AG04450 (cell line): ENCODE measurements around the gene PER3. TPM values are rescaled to one million over a fixed set of nuclear protein-coding genes. Genes with fewer than 3 reads are reported as not detected.

Experiments
- CTCF ChIA-PET: fragments of 300-600, 350-600 bp; formaldehyde crosslinking; extraction: SDS; loops from one replicate; lab custom pipeline; 2022; ENCODE audit warnings: antibody characterized with exemption, inconsistent platforms; lab: Charles Lee
- POLR2A ChIA-PET: fragments of 350-600 bp; formaldehyde crosslinking; extraction: SDS; loops from one replicate; lab custom pipeline; 2021; ENCODE audit warnings: antibody characterized with exemption, inconsistent platforms; lab: Yijun Ruan, JAX
- DNase-seq: peaks from one replicate; pipeline ENCODE4 v3.0.0-alpha.2; 2011; ENCODE audit warnings: low read depth, low spot score
- H3K27ac ChIP-seq: one replicate; pipeline ENCODE4 v1.5.1; 2012; ENCODE audit warnings: low read depth, low read length, control low read depth
- H3K27me3 ChIP-seq: one replicate; pipeline ENCODE4 v1.6.0; 2012; ENCODE audit warnings: low read length; ENCODE audit not compliant: control insufficient read depth, insufficient read depth
- H3K4me3 ChIP-seq: 2 replicates; pipeline ENCODE4 v1.5.1; 2011; ENCODE audit warnings: mild to moderate bottlenecking, low read depth, low read length, control low read depth
- H3K9me3 ChIP-seq: 2 replicates; pipeline ENCODE4 v1.5.1; 2012; ENCODE audit warnings: low read length; ENCODE audit not compliant: control insufficient read depth, insufficient read depth
- polyA plus RNA-seq: library from polyadenylated mRNA; depleted of rRNA; stranded (reverse); fragments of >200 nt; gene quantifications from 2 replicates; pipeline ENCODE4 v1.2.3, GENCODE V29; 2011
- TF ChIP-seq, protein P1 (sequence below): IDR thresholded peaks from 2 replicates; pipeline ENCODE4 v1.5.1; 2011; ENCODE audit warnings: low read depth, low read length, control low read depth, inconsistent platforms

The PER3 gene
- polyA plus RNA-seq, 1 experiment = 9.1 TPM

DNA sequence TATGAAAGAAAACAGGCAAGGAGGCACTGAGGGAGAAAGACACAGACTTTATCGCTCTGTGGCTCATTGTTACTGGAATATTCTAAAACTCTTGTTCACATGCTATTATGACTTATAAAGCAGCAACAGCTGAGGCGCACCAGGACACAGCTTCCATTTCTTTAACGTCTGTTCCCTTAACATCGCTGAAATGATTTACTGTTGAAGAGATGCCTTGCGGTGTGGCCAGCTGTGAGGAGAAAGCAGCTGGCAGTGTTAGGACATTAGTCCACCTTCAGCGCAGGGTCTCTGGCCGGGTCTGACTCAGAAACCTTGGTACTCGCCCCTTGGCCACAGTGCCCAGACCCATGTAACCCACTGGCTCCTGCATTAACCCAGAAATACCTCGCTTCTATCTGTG lies 3.1 kb upstream of the PER3 start:
- POLR2A ChIA-PET = no interaction called here
- H3K27ac ChIP-seq = no peak overlapping the region
- CTCF ChIA-PET = no interaction called here

GRCh38 chr1:7781501-7781900 lies 2.6 kb upstream of the PER3 start:
- no peak for DNase-seq
- peaks cover 4% of the 10 kb centered on the region; the same call in 1 of the 2 replicates for H3K9me3 ChIP-seq
- no peak overlapping the region for H3K4me3 ChIP-seq
- TF ChIP-seq, protein P1, sequence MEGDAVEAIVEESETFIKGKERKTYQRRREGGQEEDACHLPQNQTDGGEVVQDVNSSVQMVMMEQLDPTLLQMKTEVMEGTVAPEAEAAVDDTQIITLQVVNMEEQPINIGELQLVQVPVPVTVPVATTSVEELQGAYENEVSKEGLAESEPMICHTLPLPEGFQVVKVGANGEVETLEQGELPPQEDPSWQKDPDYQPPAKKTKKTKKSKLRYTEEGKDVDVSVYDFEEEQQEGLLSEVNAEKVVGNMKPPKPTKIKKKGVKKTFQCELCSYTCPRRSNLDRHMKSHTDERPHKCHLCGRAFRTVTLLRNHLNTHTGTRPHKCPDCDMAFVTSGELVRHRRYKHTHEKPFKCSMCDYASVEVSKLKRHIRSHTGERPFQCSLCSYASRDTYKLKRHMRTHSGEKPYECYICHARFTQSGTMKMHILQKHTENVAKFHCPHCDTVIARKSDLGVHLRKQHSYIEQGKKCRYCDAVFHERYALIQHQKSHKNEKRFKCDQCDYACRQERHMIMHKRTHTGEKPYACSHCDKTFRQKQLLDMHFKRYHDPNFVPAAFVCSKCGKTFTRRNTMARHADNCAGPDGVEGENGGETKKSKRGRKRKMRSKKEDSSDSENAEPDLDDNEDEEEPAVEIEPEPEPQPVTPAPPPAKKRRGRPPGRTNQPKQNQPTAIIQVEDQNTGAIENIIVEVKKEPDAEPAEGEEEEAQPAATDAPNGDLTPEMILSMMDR = no peak
- POLR2A ChIA-PET = no interaction called here
- H3K27ac ChIP-seq = no peak overlapping the region
- no peaks in the 10 kb centered on the region for H3K27me3 ChIP-seq
- CTCF ChIA-PET = no interaction called here

More for the DNA sequence above, 3.1 kb upstream of the PER3 start:
- TF ChIP-seq, protein P1 = no peak
- H3K4me3 ChIP-seq = no peak overlapping the region
- peaks cover 4% of the 10 kb centered on the region; the same call in 1 of the 2 replicates for H3K9me3 ChIP-seq
- no peaks in the 10 kb centered on the region for H3K27me3 ChIP-seq
- no peak for DNase-seq

GRCh38 chr1:7781923-7782495 lies 2.1 kb upstream of the PER3 start:
- CTCF ChIA-PET = interaction anchor here (1.3 kb wide), 1 partner anchor 194 kb away, joined by 3 read pairs; no protein-coding TSS in a partner anchor
- DNase-seq = no peak
- TF ChIP-seq, protein P1 = no peak
- Histone ChIP-seq H3K4me3 (no peak overlapping the region), H3K9me3 (peaks cover 4% of the 10 kb centered on the region; the same call in 1 of the 2 replicates), H3K27ac (no peak overlapping the region), H3K27me3 (no peaks in the 10 kb centered on the region)
- POLR2A ChIA-PET = no interaction called here

DNA sequence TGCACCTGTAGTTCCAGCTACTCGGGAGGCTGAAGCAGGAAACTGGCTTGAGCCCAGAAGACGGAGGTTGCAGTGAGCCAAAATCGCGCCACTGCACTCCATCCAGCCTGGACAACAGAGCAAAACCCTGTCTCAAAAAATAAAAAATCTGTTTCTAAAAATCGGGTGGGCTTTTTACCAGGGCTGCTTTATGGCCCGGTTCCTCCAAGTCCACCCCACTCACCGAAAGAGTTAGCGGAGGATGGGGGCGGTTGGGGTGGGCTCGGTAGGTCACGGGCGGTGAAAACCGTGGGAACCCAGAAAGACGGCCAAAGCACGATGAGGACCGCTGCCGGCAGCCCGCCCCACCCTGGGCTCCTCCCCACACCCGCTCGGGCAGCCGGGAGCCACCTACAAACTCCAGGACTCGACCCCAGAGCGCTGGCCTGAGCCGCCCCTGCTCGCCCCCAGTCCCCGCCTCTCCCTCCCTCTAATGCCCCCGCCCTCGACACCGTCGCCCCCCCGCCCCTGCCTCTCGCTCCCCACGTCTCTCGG lies 846 bp upstream of the PER3 start:
- Histone ChIP-seq H3K4me3 (peak overlapping the region; percentile 61), H3K27ac (no peak overlapping the region), H3K9me3 (peaks cover 4% of the 10 kb centered on the region; the same call in 1 of the 2 replicates), H3K27me3 (no peaks in the 10 kb centered on the region)
- CTCF ChIA-PET = interaction anchor here (1.0 to 1.3 kb wide), 2 partner anchors 31 to 192 kb away, joined by 3 to 5 read pairs; no protein-coding TSS in a partner anchor
- TF ChIP-seq, protein P1 = no peak
- POLR2A ChIA-PET = no interaction called here
- DNase-seq = no peak

DNA sequence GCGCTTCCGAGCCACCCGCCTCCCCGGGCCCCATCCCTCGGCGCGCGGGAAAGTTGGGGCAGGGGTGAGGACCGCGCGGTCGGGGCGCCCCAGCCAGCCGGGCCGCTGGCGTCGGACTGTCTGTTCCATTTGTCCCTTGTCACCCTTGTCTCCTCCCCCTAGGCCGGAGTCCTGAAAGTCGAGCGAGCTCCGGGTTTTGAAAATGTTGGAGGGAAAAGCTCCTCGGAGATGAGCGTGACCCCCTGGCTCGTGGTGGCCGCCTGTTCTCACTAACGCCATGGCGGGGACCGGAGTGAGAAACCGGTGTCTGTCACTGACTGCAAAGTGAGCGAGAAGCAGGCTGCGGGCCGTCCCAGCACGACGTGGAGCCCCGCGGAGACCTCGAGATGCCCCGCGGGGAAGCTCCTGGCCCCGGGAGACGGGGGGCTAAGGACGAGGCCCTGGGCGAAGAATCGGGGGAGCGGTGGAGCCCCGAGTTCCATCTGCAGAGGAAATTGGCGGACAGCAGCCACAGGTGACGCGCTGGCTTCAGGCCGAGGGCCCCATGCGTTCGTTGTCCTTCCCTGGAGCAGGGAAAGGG lies 491 bp downstream of the PER3 start:
- no peak overlapping the region for H3K27ac ChIP-seq
- CTCF ChIA-PET = no interaction called here
- TF ChIP-seq, protein P1 = no peak

More for the DNA sequence above, 491 bp downstream of the PER3 start:
- DNase-seq = no peak
- H3K27me3 ChIP-seq = no peaks in the 10 kb centered on the region
- H3K4me3 ChIP-seq = peak overlapping the region; percentile 55
- POLR2A ChIA-PET = no interaction called here
- peaks cover 4% of the 10 kb centered on the region; the same call in 1 of the 2 replicates for H3K9me3 ChIP-seq
